Ishikawa (cell line): ENCODE measurements around the gene PARD3.

ENCODE experiments used
- CEBPB ChIP-seq: IDR thresholded peaks from 2 replicates; pipeline ENCODE4 v1.6.1; 2012
- CREB1 ChIP-seq: IDR thresholded peaks from 2 replicates; pipeline ENCODE4 v1.6.1; 2012; ENCODE audit warnings: low read depth
- EGR1 ChIP-seq: IDR thresholded peaks from 2 replicates; pipeline ENCODE4 v1.6.1; 2012
- EP300 ChIP-seq: IDR thresholded peaks from 2 replicates; pipeline ENCODE4 v1.6.1; 2012; ENCODE audit warnings: borderline replicate concordance
- MAX ChIP-seq: IDR thresholded peaks from 2 replicates; pipeline ENCODE4 v1.6.1; 2012
- RAD21 ChIP-seq: IDR thresholded peaks from 2 replicates; pipeline ENCODE4 v1.6.1; 2012; ENCODE audit warnings: low read depth
- REST ChIP-seq: IDR thresholded peaks from 2 replicates; pipeline ENCODE4 v1.6.1; 2012; ENCODE audit warnings: low read depth, mild to moderate bottlenecking
- TAF1 ChIP-seq: IDR thresholded peaks from 2 replicates; pipeline ENCODE4 v1.6.1; 2012; ENCODE audit warnings: low read depth, mild to moderate bottlenecking
- TCF12 ChIP-seq: IDR thresholded peaks from 2 replicates; pipeline ENCODE4 v1.6.1; 2012; ENCODE audit warnings: low read depth
- USF1 ChIP-seq: IDR thresholded peaks from 2 replicates; pipeline ENCODE4 v1.6.1; 2012

GRCh38 chr10:34224639-34225038 lies 590.5 kb downstream of the PARD3 start:
- TF ChIP-seq RAD21 (no peak), USF1 (no peak), TCF12 (no peak), TAF1 (no peak), EP300 (no peak), EGR1 (no peak), REST (no peak), CREB1 (no peak), MAX (no peak), CEBPB (no peak)
